Nephron (organoid): ENCODE results near the gene RRAGB.
"Not testable (repeated sequence)": the region's sequence is repeated elsewhere in the genome, so short reads cannot be mapped to it uniquely, and the experiment has no call there.

Experiments used
- H3K27ac Mint-ChIP-seq, 3 experiments: 2 replicates each; pipeline ENCODE4 v1.8.0; 2020; ENCODE audit warnings: mixed read lengths in 3 of 3, mild to moderate bottlenecking in 2 of 3, moderate library complexity in 1 of 3
- H3K27me3 Mint-ChIP-seq: 2 replicates; pipeline ENCODE4 v1.8.0; 2021; ENCODE audit warnings: low read depth, mild to moderate bottlenecking, moderate library complexity, mixed read lengths
- H3K36me3 Mint-ChIP-seq: 2 replicates; pipeline ENCODE4 v1.8.0; 2020; ENCODE audit warnings: low read depth, mixed read lengths
- H3K4me1 Mint-ChIP-seq: 2 replicates; pipeline ENCODE4 v1.8.0; 2020; ENCODE audit warnings: mixed read lengths
- H3K4me3 Mint-ChIP-seq, 3 experiments: 2 replicates each; pipeline ENCODE4 v1.8.0; 2020; ENCODE audit warnings: mild to moderate bottlenecking in 3 of 3, mixed read lengths in 3 of 3, moderate library complexity in 2 of 3
- H3K9me3 Mint-ChIP-seq: 2 replicates; pipeline ENCODE4 v1.8.0; 2020; ENCODE audit warnings: mixed read lengths
- TF ChIP-seq, protein P1 (sequence below), 3 experiments: fragments of 200-600 bp; sonication (generic); IDR thresholded peaks; one replicate each; pipeline ENCODE4 v1.5.0; 2021; ENCODE audit warnings: antibody characterized with exemption in 3 of 3; ENCODE audit not compliant: unreplicated experiment in 3 of 3

RRAGB gene, protein sequence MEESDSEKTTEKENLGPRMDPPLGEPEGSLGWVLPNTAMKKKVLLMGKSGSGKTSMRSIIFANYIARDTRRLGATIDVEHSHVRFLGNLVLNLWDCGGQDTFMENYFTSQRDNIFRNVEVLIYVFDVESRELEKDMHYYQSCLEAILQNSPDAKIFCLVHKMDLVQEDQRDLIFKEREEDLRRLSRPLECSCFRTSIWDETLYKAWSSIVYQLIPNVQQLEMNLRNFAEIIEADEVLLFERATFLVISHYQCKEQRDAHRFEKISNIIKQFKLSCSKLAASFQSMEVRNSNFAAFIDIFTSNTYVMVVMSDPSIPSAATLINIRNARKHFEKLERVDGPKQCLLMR

DNA sequence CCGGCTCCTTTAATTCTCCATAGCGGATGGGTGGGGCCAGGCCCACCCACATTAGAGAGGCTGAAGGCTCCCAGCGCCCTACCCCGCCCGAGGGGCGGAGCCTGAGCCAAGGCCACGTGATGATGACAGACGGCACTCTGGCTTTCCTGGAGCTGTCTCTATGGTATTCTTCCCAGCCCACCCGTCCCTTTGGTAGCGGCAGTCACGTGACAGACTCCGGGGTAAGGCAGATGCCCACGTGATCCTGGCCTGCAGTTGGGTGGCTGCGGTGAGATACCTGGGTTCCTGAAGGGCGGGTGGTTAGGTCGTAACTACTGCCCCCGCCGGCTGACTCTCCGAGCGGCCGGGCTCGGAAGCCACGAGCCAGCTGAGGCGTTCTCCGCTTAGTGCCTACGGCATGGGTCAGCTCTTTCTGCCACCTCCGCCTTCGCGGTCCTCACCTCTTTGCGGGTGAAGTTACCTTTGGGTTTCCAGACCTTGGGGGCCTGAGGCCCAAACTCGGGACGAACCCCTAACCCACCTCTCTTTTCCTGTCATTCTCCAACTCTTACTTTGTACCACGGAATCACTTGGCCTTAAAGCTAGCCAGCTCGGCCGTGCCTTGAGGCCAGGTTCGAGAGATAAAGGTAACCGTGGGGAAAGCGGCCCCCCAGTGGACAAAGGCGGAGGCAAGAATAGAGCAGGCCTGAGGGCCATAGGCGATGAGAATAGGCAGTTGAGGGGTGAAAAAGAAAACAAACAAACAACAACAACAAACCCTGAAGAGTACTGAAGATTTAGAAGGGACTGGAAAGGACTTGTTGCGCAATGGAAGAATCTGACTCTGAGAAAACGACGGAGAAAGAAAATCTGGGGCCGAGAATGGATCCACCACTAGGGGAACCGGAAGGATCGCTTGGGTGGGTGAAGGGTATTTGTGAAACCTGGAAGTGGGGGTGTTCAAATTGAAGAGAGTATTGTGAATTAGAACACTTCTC, at the start of gene RRAGB:
TSS of gene RRAGB (plus strand) at position 229 of the 977 bp plus-strand sequence. CDS start at position 808, 579 bp downstream.
- H3K4me1 Mint-ChIP-seq: peaks cover 11% of the 10 kb centered on the region
- peak within 1 kb of the TSS; percentile 91 to 94 (median 93) for H3K4me3 Mint-ChIP-seq
- peak within 1 kb of the TSS; percentile 59 to 97 (median 95) for H3K27ac Mint-ChIP-seq
- no peaks in the 10 kb centered on the region for H3K27me3 Mint-ChIP-seq
- TF ChIP-seq, protein P1, sequence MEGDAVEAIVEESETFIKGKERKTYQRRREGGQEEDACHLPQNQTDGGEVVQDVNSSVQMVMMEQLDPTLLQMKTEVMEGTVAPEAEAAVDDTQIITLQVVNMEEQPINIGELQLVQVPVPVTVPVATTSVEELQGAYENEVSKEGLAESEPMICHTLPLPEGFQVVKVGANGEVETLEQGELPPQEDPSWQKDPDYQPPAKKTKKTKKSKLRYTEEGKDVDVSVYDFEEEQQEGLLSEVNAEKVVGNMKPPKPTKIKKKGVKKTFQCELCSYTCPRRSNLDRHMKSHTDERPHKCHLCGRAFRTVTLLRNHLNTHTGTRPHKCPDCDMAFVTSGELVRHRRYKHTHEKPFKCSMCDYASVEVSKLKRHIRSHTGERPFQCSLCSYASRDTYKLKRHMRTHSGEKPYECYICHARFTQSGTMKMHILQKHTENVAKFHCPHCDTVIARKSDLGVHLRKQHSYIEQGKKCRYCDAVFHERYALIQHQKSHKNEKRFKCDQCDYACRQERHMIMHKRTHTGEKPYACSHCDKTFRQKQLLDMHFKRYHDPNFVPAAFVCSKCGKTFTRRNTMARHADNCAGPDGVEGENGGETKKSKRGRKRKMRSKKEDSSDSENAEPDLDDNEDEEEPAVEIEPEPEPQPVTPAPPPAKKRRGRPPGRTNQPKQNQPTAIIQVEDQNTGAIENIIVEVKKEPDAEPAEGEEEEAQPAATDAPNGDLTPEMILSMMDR (IDR thresholded peaks at IDR 0.05; ENCODE audit: unreplicated experiment in 3 of 3): peak; percentile 51 to 59 (median 59)
- peaks cover 15% of the 10 kb centered on the region for H3K36me3 Mint-ChIP-seq
- H3K9me3 Mint-ChIP-seq: peaks cover 5% of the 10 kb centered on the region

DNA sequence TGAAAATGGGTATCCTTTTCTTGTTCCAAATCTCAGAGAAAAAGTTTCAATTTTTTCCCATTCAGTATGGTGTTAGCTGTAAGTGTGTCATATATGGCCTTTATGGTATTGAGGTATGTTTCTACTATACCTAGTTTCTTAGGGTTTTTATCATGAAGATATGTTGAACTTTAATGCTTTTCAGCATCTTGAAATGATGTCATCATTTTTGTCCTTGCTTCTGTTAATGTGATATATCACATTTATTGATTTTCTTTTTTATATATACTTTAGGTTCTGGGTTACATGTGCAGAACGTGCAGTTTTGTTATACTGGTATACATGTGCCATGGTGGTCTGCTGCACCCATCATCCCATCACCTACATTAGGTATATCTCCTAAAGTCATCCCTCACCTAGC, 49.5 kb upstream of the RRAGB start:
- TF ChIP-seq, protein P1 (IDR thresholded peaks at IDR 0.05; ENCODE audit: unreplicated experiment in 3 of 3): no peak
- Mint-ChIP-seq H3K27me3 (peaks cover 3% of the 10 kb centered on the region), H3K27ac (no peak overlapping the region), H3K36me3 (no peaks in the 10 kb centered on the region), H3K4me1 (no peaks in the 10 kb centered on the region), H3K4me3 (no peak overlapping the region), H3K9me3 (peaks cover 41% of the 10 kb centered on the region)

DNA sequence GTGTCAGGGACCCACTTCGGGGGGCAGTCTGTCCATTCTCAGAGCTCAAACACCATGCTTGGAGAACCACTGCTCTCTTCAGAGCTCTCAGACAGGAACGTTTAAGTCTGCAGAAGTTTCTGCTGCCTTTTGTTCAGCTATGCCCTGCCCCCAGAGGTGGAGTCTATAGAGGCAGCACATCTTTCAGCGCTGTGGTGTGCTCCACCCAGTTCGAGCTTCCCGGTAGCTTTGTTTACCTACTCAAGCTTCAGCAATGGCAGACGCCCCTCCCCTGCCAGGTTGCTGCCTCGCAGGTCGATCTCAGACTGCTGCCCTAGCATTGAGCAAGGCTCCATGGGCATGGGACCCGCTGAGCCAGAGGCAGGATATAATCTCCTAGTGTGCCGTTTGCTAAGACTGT, 29.0 kb upstream of the RRAGB start:
- H3K9me3 Mint-ChIP-seq: peaks cover 46% of the 10 kb centered on the region
- H3K27ac Mint-ChIP-seq, H3K27me3 Mint-ChIP-seq, H3K36me3 Mint-ChIP-seq, H3K4me1 Mint-ChIP-seq, H3K4me3 Mint-ChIP-seq: not testable (repeated sequence)

DNA sequence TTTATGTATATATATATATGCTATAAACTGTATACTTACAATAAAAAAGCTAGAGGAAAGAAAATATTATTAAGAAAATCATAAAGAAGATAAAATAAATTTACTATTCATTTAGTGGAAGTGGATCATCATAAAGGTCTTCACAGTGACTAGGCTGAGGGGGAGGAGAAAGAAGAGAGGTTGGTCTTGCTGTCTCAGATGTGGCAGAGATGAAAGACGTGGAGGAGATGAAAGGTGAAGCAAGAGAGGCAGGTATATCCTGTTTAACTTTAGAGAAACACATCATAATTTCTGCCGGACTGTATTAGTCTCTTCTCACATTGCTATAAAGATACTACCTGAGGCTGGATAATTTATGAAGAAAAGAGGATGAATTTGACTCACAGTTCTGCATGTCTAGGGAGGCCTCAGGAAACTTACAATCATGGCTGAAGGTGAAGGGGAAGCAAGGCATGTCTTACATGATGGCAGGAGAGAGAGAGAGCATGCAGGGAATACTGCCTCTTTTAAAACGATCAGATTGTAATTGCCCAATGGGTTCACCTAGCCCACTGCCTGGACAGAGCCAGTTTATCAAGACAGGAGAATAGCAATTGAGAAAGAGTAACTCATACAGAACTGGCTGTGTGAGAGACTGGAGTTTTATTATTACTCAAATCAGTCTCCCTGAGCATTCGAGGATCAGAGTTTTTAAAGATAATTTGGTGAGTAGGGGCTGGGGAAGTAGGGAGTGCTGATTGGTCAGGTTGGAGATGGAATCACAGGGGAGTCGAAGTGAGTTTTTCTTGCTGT, 22.1 kb upstream of the RRAGB start:
- H3K4me1 Mint-ChIP-seq: no peaks in the 10 kb centered on the region
- no peak overlapping the region for H3K27ac Mint-ChIP-seq
- no peaks in the 10 kb centered on the region for H3K27me3 Mint-ChIP-seq
- TF ChIP-seq, protein P1 (IDR thresholded peaks at IDR 0.05; ENCODE audit: unreplicated experiment in 3 of 3): no peak
- no peak overlapping the region for H3K4me3 Mint-ChIP-seq
- no peaks in the 10 kb centered on the region for H3K36me3 Mint-ChIP-seq
- peaks cover 29% of the 10 kb centered on the region for H3K9me3 Mint-ChIP-seq

DNA sequence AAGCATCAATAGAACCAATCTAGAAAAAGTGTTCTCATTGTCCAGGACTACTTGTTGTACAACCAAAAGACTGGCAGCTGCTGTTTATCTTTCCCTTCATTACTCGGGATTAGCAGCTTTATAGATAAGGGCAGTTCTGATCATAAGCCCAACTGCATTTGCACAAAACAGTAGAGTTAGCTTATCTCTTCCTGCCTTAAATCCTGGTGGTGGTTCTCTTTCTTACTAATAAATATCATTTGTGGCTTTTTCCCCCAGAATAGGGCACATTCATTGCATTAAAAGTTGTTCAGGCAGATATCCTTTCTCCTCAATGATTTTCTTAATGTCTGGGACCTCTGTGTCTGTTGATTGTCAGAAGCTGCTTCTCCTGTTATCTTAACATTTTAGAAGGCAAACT, 20.2 kb upstream of the RRAGB start:
- Mint-ChIP-seq H3K27ac (no peak overlapping the region), H3K4me3 (no peak overlapping the region), H3K36me3 (no peaks in the 10 kb centered on the region), H3K9me3 (peaks cover 14% of the 10 kb centered on the region), H3K4me1 (no peaks in the 10 kb centered on the region), H3K27me3 (no peaks in the 10 kb centered on the region)
- TF ChIP-seq, protein P1 (IDR thresholded peaks at IDR 0.05; ENCODE audit: unreplicated experiment in 3 of 3): no peak

DNA sequence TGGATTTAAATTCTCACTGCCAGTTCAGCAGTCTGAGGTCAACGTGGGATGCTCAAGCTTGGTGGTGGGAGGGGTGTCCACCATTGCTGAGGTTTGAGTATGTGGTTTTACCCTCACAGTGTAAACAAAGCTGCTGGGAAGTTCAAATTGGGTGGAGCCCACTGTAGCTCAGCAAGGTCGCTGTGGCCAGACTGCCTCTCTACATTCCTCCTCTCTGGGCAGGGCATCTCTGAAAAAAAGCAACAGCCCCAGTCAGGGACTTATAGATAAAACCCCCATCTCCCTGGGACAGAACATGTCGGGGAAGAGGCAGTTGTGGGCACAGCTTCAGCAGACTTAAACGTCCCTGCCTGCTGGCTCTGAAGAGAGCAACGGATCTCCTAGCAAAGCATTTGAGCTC, 14.9 kb upstream of the RRAGB start:
- H3K27me3 Mint-ChIP-seq: peaks cover 4% of the 10 kb centered on the region

DNA sequence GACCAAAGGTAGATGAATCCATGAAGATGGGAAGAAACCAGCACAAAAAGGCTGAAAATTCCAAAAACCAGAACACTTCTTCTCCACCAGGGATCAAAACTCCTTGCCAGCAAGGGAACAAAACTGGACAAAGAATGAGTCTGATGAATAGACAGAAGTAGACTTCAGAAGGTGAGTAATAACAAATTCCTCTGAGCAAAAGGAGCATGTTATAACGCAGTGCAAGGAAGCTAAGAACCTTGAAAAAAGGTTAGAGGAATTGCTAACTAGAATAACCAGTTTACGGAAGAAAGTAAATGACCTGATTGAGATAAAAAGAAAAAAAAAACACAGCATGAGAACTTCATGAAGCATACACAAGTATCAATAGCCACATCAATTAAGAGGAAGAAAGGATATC, 14.1 kb upstream of the RRAGB start:
- H3K36me3 Mint-ChIP-seq, H3K27me3 Mint-ChIP-seq, H3K27ac Mint-ChIP-seq, H3K4me3 Mint-ChIP-seq, H3K4me1 Mint-ChIP-seq: not testable (repeated sequence)
- H3K9me3 Mint-ChIP-seq: peaks cover 42% of the 10 kb centered on the region

More for the DNA sequence above, 14.9 kb upstream of the RRAGB start:
- Mint-ChIP-seq H3K9me3 (peaks cover 40% of the 10 kb centered on the region), H3K27ac (no peak overlapping the region), H3K36me3 (no peaks in the 10 kb centered on the region), H3K4me1 (no peaks in the 10 kb centered on the region), H3K4me3 (no peak overlapping the region)
- TF ChIP-seq, protein P1 (IDR thresholded peaks at IDR 0.05; ENCODE audit: unreplicated experiment in 3 of 3): no peak

DNA sequence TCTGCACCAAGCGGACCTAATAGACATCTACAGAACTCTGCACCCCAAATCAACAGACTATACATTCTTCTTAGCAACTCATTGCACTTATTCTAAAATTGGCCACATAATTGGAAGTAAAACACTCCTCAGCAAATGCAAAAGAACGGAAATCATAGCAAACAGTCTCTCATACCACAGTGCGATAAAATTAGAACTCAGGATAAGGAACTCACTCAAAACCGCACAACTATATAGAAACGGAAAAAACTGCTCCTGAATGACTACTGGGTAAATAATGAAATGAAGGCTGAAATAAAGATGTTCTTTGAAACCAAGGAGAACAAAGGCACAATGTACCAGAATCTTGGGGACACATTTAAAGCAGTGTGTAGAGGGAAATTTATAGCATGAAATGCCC, 12.5 kb upstream of the RRAGB start:
- H3K9me3 Mint-ChIP-seq: peaks cover 41% of the 10 kb centered on the region
- H3K36me3 Mint-ChIP-seq, H3K4me1 Mint-ChIP-seq, H3K27ac Mint-ChIP-seq, H3K4me3 Mint-ChIP-seq, H3K27me3 Mint-ChIP-seq: not testable (repeated sequence)
